ENCODE measurements around the gene SLC38A5.

DNA sequence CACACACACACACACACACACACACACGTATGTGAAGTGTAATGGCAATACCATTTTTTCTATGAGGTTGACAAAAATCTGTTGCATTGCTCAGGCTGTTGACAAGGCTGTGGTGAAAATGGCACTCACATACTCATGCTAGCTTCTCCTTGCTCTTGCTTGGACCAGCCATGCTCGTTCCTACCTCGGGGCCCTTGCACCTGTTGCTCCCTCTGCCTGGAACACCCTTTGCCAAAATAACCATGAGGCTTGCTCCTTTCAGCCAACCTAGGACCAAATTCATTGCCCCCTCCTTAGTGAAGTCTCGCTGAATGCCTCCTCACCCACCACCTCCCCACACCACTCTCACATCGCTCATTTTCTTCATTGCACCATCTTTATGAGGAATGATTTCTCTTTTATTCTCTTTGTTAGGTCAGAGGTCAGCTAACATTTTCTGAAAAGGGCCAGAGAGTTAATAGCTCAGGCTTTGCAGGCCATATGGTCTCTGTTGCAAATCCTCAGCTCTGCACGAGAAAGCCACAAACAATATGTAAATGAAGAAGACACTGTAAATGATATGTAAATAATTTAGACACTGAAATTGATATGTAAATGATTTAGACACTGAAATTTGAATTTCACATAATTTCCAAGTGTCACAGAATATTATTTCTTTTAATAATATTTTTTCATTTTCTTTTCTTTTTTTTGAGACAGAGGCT is 13.3 kb downstream of the SLC38A5 start:
- TF ChIP-seq, protein P1, sequence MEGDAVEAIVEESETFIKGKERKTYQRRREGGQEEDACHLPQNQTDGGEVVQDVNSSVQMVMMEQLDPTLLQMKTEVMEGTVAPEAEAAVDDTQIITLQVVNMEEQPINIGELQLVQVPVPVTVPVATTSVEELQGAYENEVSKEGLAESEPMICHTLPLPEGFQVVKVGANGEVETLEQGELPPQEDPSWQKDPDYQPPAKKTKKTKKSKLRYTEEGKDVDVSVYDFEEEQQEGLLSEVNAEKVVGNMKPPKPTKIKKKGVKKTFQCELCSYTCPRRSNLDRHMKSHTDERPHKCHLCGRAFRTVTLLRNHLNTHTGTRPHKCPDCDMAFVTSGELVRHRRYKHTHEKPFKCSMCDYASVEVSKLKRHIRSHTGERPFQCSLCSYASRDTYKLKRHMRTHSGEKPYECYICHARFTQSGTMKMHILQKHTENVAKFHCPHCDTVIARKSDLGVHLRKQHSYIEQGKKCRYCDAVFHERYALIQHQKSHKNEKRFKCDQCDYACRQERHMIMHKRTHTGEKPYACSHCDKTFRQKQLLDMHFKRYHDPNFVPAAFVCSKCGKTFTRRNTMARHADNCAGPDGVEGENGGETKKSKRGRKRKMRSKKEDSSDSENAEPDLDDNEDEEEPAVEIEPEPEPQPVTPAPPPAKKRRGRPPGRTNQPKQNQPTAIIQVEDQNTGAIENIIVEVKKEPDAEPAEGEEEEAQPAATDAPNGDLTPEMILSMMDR (IDR thresholded peaks at IDR 0.05 in 4 of 5, conservative IDR thresholded peaks at IDR 0.05 in 1 of 5), result no peak
- no peak for TF ChIP-seq POLR2A (IDR thresholded peaks at IDR 0.05)

All from gastrocnemius medialis (tissue), 4 donors.